HepG2 (cell line): ENCODE results near the gene TLNRD1. TPM values are rescaled to one million over a fixed set of nuclear protein-coding genes. Genes with fewer than 3 reads are reported as not detected.

Source experiments
- ARID2 ChIP-seq: sonication (generic); formaldehyde crosslinking; IDR thresholded peaks from 2 replicates; pipeline ENCODE4 v1.8.1; 2022; ENCODE audit warnings: mild to moderate bottlenecking, missing genetic modification reagents, borderline replicate concordance
- ASH2L ChIP-seq: fragments of 300-600, 200-600 bp; sonication (generic); IDR thresholded peaks from 2 replicates; pipeline ENCODE4 v1.7.0; 2017; ENCODE audit warnings: low read depth, mild to moderate bottlenecking, moderate library complexity, mixed read lengths, low read length; ENCODE audit not compliant: insufficient read length
- EHMT2 ChIP-seq: fragments of 200-600 bp; sonication (generic); IDR thresholded peaks from 2 replicates; pipeline ENCODE4 v1.7.0; 2017; ENCODE audit warnings: antibody characterized with exemption, low read depth, low read length, borderline replicate concordance
- HDAC6 ChIP-seq: fragments of 200-600 bp; sonication (generic); IDR thresholded peaks from 2 replicates; pipeline ENCODE4 v1.7.0; 2017; ENCODE audit warnings: mild to moderate bottlenecking, antibody characterized with exemption, low read length, low read depth
- HHEX ChIP-seq: IDR thresholded peaks from 2 replicates; pipeline ENCODE4 v1.6.1; 2016; ENCODE audit warnings: control low read depth
- HOXA3 ChIP-seq: sonication (generic); formaldehyde crosslinking; IDR thresholded peaks from 2 replicates; pipeline ENCODE4 v1.5.0; 2020; ENCODE audit warnings: missing genetic modification reagents
- MEIS2 ChIP-seq: sonication (generic); formaldehyde crosslinking; IDR thresholded peaks from 2 replicates; pipeline ENCODE4 v1.9.0; 2021; ENCODE audit warnings: mild to moderate bottlenecking, missing genetic modification reagents
- MTA3 ChIP-seq: sonication (generic); formaldehyde crosslinking; IDR thresholded peaks from 2 replicates; pipeline ENCODE4 v1.4.0; 2020; ENCODE audit warnings: missing genetic modification reagents
- MYNN ChIP-seq: sonication (generic); formaldehyde crosslinking; IDR thresholded peaks from 2 replicates; pipeline ENCODE4 v1.4.0; 2020; ENCODE audit warnings: mild to moderate bottlenecking, low read depth, missing genetic modification reagents
- NCOR1 ChIP-seq: fragments of 200-600 bp; sonication (generic); IDR thresholded peaks from 2 replicates; pipeline ENCODE4 v1.7.0; 2017; ENCODE audit warnings: antibody characterized with exemption, low read length, borderline replicate concordance
- NFRKB ChIP-seq: fragments of 450-650 bp; IDR thresholded peaks from 2 replicates; pipeline ENCODE4 v1.6.1; 2017
- REXO4 ChIP-seq: sonication (generic); formaldehyde crosslinking; IDR thresholded peaks from 2 replicates; pipeline ENCODE4 v1.8.0; 2022; ENCODE audit warnings: missing genetic modification reagents, mild to moderate bottlenecking, borderline replicate concordance
- RFXAP ChIP-seq: sonication (generic); formaldehyde crosslinking; IDR thresholded peaks from 2 replicates; pipeline ENCODE4 v1.4.0; 2020; ENCODE audit warnings: missing genetic modification reagents, borderline replicate concordance
- SALL1 ChIP-seq: sonication (generic); formaldehyde crosslinking; IDR thresholded peaks from 2 replicates; pipeline ENCODE4 v1.8.0; 2022; ENCODE audit warnings: mild to moderate bottlenecking, missing genetic modification reagents
- SOX13 ChIP-seq, 3 experiments: fragments of 450-650 bp in 1 of 3; sonication (generic) in 1 of 3; formaldehyde crosslinking in 1 of 3; IDR thresholded peaks in 2 of 3; conservative IDR thresholded peaks in 1 of 3; 2 replicates each; pipeline versions ENCODE4 v1.5.0 to v1.6.1; 2016 to 2020; ENCODE audit warnings: antibody characterized with exemption in 1 of 3, mild to moderate bottlenecking in 1 of 3, missing compliant biosample characterization in 1 of 3, missing genetic modification reagents in 1 of 3, moderate library complexity in 1 of 3
- XRCC5 ChIP-seq: fragments of 200-400 bp; formaldehyde crosslinking; optimal IDR thresholded peaks from 2 replicates; pipeline ENCODE3; 2017; ENCODE audit warnings: mild to moderate bottlenecking, low read length
- ZFP1 ChIP-seq: IDR thresholded peaks from 2 replicates; pipeline ENCODE4 v1.6.1; 2016
- ZMYM4 ChIP-seq: sonication (generic); formaldehyde crosslinking; IDR thresholded peaks from 2 replicates; pipeline ENCODE4 v1.8.1; 2023; ENCODE audit warnings: mild to moderate bottlenecking, missing genetic modification reagents
- ZNF776 ChIP-seq: sonication (generic); formaldehyde crosslinking; IDR thresholded peaks from 2 replicates; pipeline ENCODE4 v1.4.0; 2020; ENCODE audit warnings: mild to moderate bottlenecking, missing genetic modification reagents
- ZNF891 ChIP-seq: sonication (generic); formaldehyde crosslinking; IDR thresholded peaks from 2 replicates; pipeline ENCODE4 v1.5.0; 2020; ENCODE audit warnings: mild to moderate bottlenecking, missing genetic modification reagents
- ZSCAN31 ChIP-seq: sonication (generic); formaldehyde crosslinking; IDR thresholded peaks from 2 replicates; pipeline ENCODE4 v1.5.0; 2020; ENCODE audit warnings: low read depth, mild to moderate bottlenecking, missing genetic modification reagents
- polyA plus RNA-seq, 8 experiments: library from polyadenylated mRNA; depleted of rRNA in 3 of 8; stranded (reverse) in 7 of 8; unstranded in 1 of 8; fragments of >200 nt; fragmentation: Illumina TruSeq in 4 of 8; extraction: Trizol in 4 of 8; gene quantifications; 2 replicates each; pipeline versions ENCODE4 v1.2.1 to v1.2.3, GENCODE V29; 2011 to 2016; ENCODE audit warnings: low read depth in 4 of 8, missing spikeins in 1 of 8, mixed read lengths in 1 of 8; ENCODE audit not compliant: insufficient read depth in 1 of 8
- total RNA-seq, 5 experiments: library from RNA; depleted of rRNA; stranded (reverse); fragments of >200 nt; fragmentation: Illumina TruSeq; extraction: Trizol; gene quantifications; 2 replicates each; pipeline ENCODE4 v1.2.3, GENCODE V29; 2016; ENCODE audit warnings: low read depth in 1 of 5
- TF ChIP-seq, protein P1 (sequence below): sonication (generic); formaldehyde crosslinking; IDR thresholded peaks from 2 replicates; pipeline ENCODE4 v1.8.1; 2023; ENCODE audit warnings: mild to moderate bottlenecking, inconsistent platforms, moderate library complexity, missing genetic modification reagents, borderline replicate concordance
- TF ChIP-seq, protein P2 (sequence below): sonication (generic); formaldehyde crosslinking; IDR thresholded peaks from 2 replicates; pipeline ENCODE4 v1.8.1; 2023; ENCODE audit warnings: missing genetic modification reagents, inconsistent platforms, borderline replicate concordance
- TF ChIP-seq, protein P3 (sequence below): sonication (generic); formaldehyde crosslinking; IDR thresholded peaks from 2 replicates; pipeline ENCODE4 v1.5.0; 2020; ENCODE audit warnings: missing genetic modification reagents, mild to moderate bottlenecking, borderline replicate concordance
- TF ChIP-seq, protein P4 (sequence below): sonication (generic); formaldehyde crosslinking; IDR thresholded peaks from 2 replicates; pipeline ENCODE4 v1.4.0; 2020; ENCODE audit warnings: missing genetic modification reagents, low read depth, mild to moderate bottlenecking, borderline replicate concordance

The TLNRD1 gene
- total and polyA plus RNA-seq, 2 of the 13 experiments (the other 11 are each of a cell fraction or from before 2014, with no cell fraction given): 3.4 to 5.3 TPM

DNA sequence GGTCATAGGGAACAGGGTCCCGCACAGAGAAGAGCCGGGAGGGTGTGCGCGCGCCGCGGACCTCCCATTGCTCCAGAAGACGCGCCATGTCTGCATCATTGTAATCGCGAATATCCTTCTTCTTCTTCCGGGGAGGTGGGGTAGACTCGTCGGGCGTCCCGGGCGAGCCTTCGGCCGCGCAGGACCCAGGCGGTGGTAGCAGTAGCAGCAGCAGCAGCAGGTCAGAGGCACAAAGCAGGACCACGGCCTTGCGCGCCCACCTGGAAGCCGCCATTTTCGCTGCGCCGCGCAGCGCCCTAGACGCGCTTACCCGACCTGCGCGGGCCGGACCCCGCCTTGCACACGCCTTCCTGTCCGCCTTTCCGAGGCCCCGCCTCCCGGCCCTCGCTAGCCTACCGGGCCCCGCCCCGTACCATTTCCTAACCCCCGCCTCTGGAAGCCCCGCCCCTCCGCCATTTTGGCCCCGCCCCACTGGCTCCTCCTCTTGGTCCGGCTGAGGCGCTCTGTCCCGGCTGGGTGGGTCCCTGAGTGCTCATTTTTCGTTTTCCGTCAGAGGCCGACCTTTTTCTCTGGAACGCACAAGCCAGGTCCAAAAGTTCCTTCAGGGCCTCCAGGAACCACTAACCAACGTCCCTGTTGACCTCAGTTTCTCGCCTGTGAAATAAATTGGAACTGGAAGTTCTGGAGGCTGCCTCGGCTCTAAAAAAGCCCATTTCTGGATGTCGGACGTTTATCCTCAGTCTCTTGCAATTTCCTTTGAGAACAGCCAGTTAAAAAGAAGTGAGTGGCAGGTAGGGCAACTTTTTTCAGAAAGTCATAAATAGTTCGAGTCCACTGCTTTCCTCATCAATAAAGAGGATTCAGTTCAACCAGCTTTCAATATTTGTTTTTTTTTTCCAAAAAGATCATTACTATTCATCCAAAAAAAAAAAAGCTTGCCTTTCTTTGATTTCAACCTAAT lies 10.9 kb upstream of the TLNRD1 start, which contains the start of gene MESD (continued):
- TF ChIP-seq MYNN (CRISPR knock-in tag): no peak
- TF ChIP-seq ZNF776 (CRISPR knock-in tag): no peak; the same call in 1 of the 2 replicates
- no peak for TF ChIP-seq MTA3 (CRISPR knock-in tag)
- TF ChIP-seq, protein P1, sequence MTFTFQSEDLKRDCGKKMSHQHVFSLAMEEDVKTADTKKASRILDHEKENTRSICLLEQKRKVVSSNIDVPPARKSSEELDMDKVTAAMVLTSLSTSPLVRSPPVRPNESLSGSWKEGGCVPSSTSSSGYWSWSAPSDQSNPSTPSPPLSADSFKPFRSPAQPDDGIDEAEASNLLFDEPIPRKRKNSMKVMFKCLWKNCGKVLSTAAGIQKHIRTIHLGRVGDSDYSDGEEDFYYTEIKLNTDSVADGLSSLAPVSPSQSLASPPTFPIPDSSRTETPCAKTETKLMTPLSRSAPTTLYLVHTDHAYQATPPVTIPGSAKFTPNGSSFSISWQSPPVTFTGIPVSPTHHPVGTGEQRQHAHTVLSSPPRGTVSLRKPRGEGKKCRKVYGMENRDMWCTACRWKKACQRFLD: 0 out of 2 replicates have a peak, but pooled peaks have one; percentile 34
- TF ChIP-seq, protein P2, sequence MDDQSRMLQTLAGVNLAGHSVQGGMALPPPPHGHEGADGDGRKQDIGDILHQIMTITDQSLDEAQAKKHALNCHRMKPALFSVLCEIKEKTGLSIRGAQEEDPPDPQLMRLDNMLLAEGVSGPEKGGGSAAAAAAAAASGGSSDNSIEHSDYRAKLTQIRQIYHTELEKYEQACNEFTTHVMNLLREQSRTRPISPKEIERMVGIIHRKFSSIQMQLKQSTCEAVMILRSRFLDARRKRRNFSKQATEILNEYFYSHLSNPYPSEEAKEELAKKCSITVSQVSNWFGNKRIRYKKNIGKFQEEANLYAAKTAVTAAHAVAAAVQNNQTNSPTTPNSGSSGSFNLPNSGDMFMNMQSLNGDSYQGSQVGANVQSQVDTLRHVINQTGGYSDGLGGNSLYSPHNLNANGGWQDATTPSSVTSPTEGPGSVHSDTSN: 0 out of 2 replicates have a peak, but pooled peaks have one; percentile 49
- no peak for TF ChIP-seq SOX13 (IDR thresholded peaks at IDR 0.05)
- no peak for TF ChIP-seq SOX13 (CRISPR knock-in tag; conservative IDR thresholded peaks at IDR 0.05 in 1 of 2, IDR thresholded peaks at IDR 0.05 in 1 of 2)
- peak; percentile 74 for TF ChIP-seq ASH2L
- TF ChIP-seq REXO4: 0 out of 2 replicates have a peak, but pooled peaks have one; percentile 29
- no peak; the same call in 1 of the 2 replicates for TF ChIP-seq RFXAP
- TF ChIP-seq SALL1 (CRISPR knock-in tag): peak; percentile 74
- no peak for TF ChIP-seq HHEX (CRISPR knock-in tag)
- peak; percentile 68; the same call in 1 of the 2 replicates for TF ChIP-seq ZMYM4 (CRISPR knock-in tag)
- no peak for TF ChIP-seq XRCC5
- TF ChIP-seq ZNF891: no peak
- TF ChIP-seq, protein P3, sequence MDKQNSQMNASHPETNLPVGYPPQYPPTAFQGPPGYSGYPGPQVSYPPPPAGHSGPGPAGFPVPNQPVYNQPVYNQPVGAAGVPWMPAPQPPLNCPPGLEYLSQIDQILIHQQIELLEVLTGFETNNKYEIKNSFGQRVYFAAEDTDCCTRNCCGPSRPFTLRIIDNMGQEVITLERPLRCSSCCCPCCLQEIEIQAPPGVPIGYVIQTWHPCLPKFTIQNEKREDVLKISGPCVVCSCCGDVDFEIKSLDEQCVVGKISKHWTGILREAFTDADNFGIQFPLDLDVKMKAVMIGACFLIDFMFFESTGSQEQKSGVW (CRISPR knock-in tag): no peak
- TF ChIP-seq, protein P4, sequence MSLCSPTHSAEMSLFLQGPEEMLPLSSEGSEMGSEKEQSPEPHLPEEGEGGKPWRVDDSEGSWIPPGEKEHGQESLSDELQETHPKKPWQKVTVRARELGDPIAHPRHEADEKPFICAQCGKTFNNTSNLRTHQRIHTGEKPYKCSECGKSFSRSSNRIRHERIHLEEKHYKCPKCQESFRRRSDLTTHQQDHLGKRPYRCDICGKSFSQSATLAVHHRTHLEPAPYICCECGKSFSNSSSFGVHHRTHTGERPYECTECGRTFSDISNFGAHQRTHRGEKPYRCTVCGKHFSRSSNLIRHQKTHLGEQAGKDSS (CRISPR knock-in tag): peak; percentile 76; the same call in 1 of the 2 replicates
- TF ChIP-seq ZSCAN31: no peak
- TF ChIP-seq ARID2: 0 out of 2 replicates have a peak, but pooled peaks have one; percentile 57
- peak; percentile 88 for TF ChIP-seq HOXA3
- TF ChIP-seq NFRKB: 0 out of 2 replicates have a peak, but pooled peaks have one; percentile 47
- TF ChIP-seq MEIS2 (CRISPR knock-in tag): no peak
- TF ChIP-seq ZFP1 (CRISPR knock-in tag): no peak
- no peak for TF ChIP-seq HDAC6
- no peak for TF ChIP-seq NCOR1
- TF ChIP-seq EHMT2: no peak
